GM21447 (cell line): ENCODE results near the gene GARIN3.
A peak's percentile ranks its signal among the peaks of the same experiment; 100 is the strongest.

ENCODE experiments used
- ATAC-seq: cut with Tn5 transposase; IDR thresholded peaks from one replicate; pipeline ENCODE4 v1.9.1; 2021; ENCODE audit not compliant: unreplicated experiment

Gene GARIN3

GRCh38 chr5:157150995-157151394, 15.1 kb downstream of the GARIN3 start:
- ATAC-seq: no peak

GRCh38 chr5:157148734-157149615, 17.1 kb downstream of the GARIN3 start:
- peak; percentile 65 for ATAC-seq

GRCh38 chr5:157143127-157143971, 22.7 kb downstream of the GARIN3 start:
- peak; percentile 37 for ATAC-seq

GRCh38 chr5:157142317-157143126, 23.5 kb downstream of the GARIN3 start, which contains the start of gene MED7:
MED7 (minus strand) TSS chr5:157142865; CDS start chr5:157139431, 3,434 bp downstream.
- ATAC-seq: peak; percentile 99

- ATAC-seq: no peak
Measured at GRCh38 chr5:157137691-157138090, 28.4 kb downstream of the GARIN3 start.

- no peak for ATAC-seq
Measured at GRCh38 chr5:157132281-157132612, 33.8 kb downstream of the GARIN3 start.

- ATAC-seq: no peak
Measured at GRCh38 chr5:157130925-157131324, 35.1 kb downstream of the GARIN3 start.

- ATAC-seq: no peak
Measured at GRCh38 chr5:157121709-157122108, 44.4 kb downstream of the GARIN3 start.

- ATAC-seq: no peak
Measured at GRCh38 chr5:157120102-157120501, 46.0 kb downstream of the GARIN3 start.

- ATAC-seq: peak; percentile 61
Measured at GRCh38 chr5:157116483-157116954, 49.5 kb downstream of the GARIN3 start.

GRCh38 chr5:157115502-157115901, 50.6 kb downstream of the GARIN3 start:
- no peak for ATAC-seq

- no peak for ATAC-seq
Measured at GRCh38 chr5:157115012-157115411, 51.1 kb downstream of the GARIN3 start.

GRCh38 chr5:157113002-157113401, 53.1 kb downstream of the GARIN3 start:
- ATAC-seq: no peak
